K562 (cell line): ENCODE data around the gene FBXO33. TPM values are rescaled to one million over a fixed set of nuclear protein-coding genes. Genes with fewer than 3 reads are reported as not detected.

ENCODE experiments used
- ATF7 ChIP-seq: fragments of 450-650 bp; IDR thresholded peaks from 2 replicates; pipeline ENCODE4 v1.7.1; 2014; ENCODE audit warnings: mild to moderate bottlenecking, moderate library complexity
- CXXC5 ChIP-seq: fragments of 250-450 bp; sonication (Bioruptor Pico); IDR thresholded peaks from 2 replicates; pipeline ENCODE4 v1.8.0; 2022; ENCODE audit warnings: inconsistent platforms, mild to moderate bottlenecking, moderate library complexity
- ERF ChIP-seq: fragments of 450-650 bp; formaldehyde crosslinking; IDR thresholded peaks from 2 replicates; pipeline ENCODE4 v1.4.0; 2020; ENCODE audit warnings: mild to moderate bottlenecking, mixed read lengths
- EWSR1 ChIP-seq: fragments of 450-650 bp; IDR thresholded peaks from 2 replicates; pipeline ENCODE4 v1.6.1; 2018; ENCODE audit warnings: borderline replicate concordance, mild to moderate bottlenecking, low read depth, moderate library complexity; ENCODE audit not compliant: partially characterized antibody
- ID3 ChIP-seq, 2 experiments: fragments of 250-450 bp in 1 of 2; fragments of 450-650 bp in 1 of 2; sonication (Bioruptor Pico) in 1 of 2; IDR thresholded peaks; 2 replicates each; pipeline versions ENCODE4 v1.6.1 to v1.8.0; 2016 to 2021; ENCODE audit warnings: mild to moderate bottlenecking in 2 of 2, moderate library complexity in 2 of 2, missing compliant biosample characterization in 1 of 2, missing genetic modification characterization in 1 of 2
- MAZ ChIP-seq, 2 experiments: fragments of 450-650 bp in 1 of 2; sonication (generic) in 1 of 2; formaldehyde crosslinking; IDR thresholded peaks in 1 of 2; conservative IDR thresholded peaks in 1 of 2; 2 replicates each; pipeline versions ENCODE4 v1.4.0 to v1.5.0; 2020; ENCODE audit warnings: mild to moderate bottlenecking in 1 of 2, missing genetic modification reagents in 1 of 2
- MTA3 ChIP-seq: fragments of 450-650 bp; formaldehyde crosslinking; IDR thresholded peaks from 2 replicates; pipeline ENCODE4 v1.6.1; 2017; ENCODE audit warnings: mild to moderate bottlenecking, borderline replicate concordance
- MYBL2 ChIP-seq, 2 experiments: fragments of 450-650 bp in 1 of 2; sonication (generic) in 1 of 2; formaldehyde crosslinking in 1 of 2; IDR thresholded peaks; 2 replicates each; pipeline versions ENCODE4 v1.6.1 to v1.8.1; 2017 to 2022; ENCODE audit warnings: borderline replicate concordance in 1 of 2, inconsistent platforms in 1 of 2, low read depth in 1 of 2, mild to moderate bottlenecking in 1 of 2, missing genetic modification reagents in 1 of 2, moderate library complexity in 1 of 2
- POLR2AphosphoS5 ChIP-seq: IDR thresholded peaks from 2 replicates; pipeline ENCODE4 v1.6.1; 2011; ENCODE audit warnings: mild to moderate bottlenecking, low read depth, low read length, moderate library complexity; ENCODE audit not compliant: control insufficient read depth, insufficient read depth
- POLR3A ChIP-seq: IDR thresholded peaks from 2 replicates; pipeline ENCODE4 v1.6.1; 2011; ENCODE audit warnings: borderline replicate concordance, mild to moderate bottlenecking, moderate library complexity; ENCODE audit not compliant: insufficient read length, insufficient read depth; ENCODE audit errors: extremely low read depth
- SMAD4 ChIP-seq: fragments of 250-450 bp; sonication (Bioruptor Pico); conservative IDR thresholded peaks from 2 replicates; pipeline ENCODE4 v1.8.0; 2021; ENCODE audit warnings: inconsistent platforms, mild to moderate bottlenecking, moderate library complexity
- SRF ChIP-seq, 2 experiments: fragments of 250-450, 450-650 bp in 1 of 2; sonication (Bioruptor Pico) in 1 of 2; sonication (generic) in 1 of 2; formaldehyde crosslinking; IDR thresholded peaks; 2 replicates each; pipeline versions ENCODE4 v1.5.0 to v1.5.1; 2020 to 2022; ENCODE audit warnings: mild to moderate bottlenecking in 1 of 2, missing genetic modification reagents in 1 of 2
- U2AF1 ChIP-seq: fragments of 200-400 bp; formaldehyde crosslinking; optimal IDR thresholded peaks from 2 replicates; pipeline ENCODE3; 2017; ENCODE audit warnings: mild to moderate bottlenecking, low read depth, low read length, moderate library complexity
- ZNF124 ChIP-seq: sonication (generic); formaldehyde crosslinking; IDR thresholded peaks from 2 replicates; pipeline ENCODE4 v1.8.1; 2022; ENCODE audit warnings: missing genetic modification reagents
- ZNF384 ChIP-seq: IDR thresholded peaks from 2 replicates; pipeline ENCODE4 v1.6.1; 2012; ENCODE audit warnings: low read depth, low read length, improper control_type of control experiment
- ZNF561 ChIP-seq: fragments of 450-650 bp; formaldehyde crosslinking; conservative IDR thresholded peaks from 2 replicates; pipeline ENCODE4 v1.4.0; 2020; ENCODE audit warnings: mild to moderate bottlenecking, moderate library complexity
- polyA plus RNA-seq, 8 experiments: library from polyadenylated mRNA; depleted of rRNA in 4 of 8; stranded (reverse) in 5 of 8; unstranded in 3 of 8; fragments of >200 nt; fragmentation: Nextera tagmentation in 2 of 8; fragmentation: Illumina TruSeq in 1 of 8; extraction: Ambion mirVana in 2 of 8; extraction: Trizol in 1 of 8; gene quantifications; 2 replicates each; pipeline versions ENCODE4 v1.2.1 to v1.2.3, GENCODE V29; 2011 to 2014; ENCODE audit warnings: inconsistent platforms in 1 of 8, missing spikeins in 1 of 8
- total RNA-seq, 7 experiments: library from RNA; depleted of rRNA in 6 of 7; stranded (reverse); fragments of >200 nt in 6 of 7; fragmentation: Illumina TruSeq in 2 of 7; extraction: Trizol in 2 of 7; gene quantifications; 2 replicates each; pipeline versions ENCODE4 v1.2.1 to v1.2.3, GENCODE V29; 2011 to 2021; ENCODE audit warnings: low replicate concordance in 1 of 7
- TF ChIP-seq, protein P1 (sequence below), 2 experiments: fragments of 450-650 bp in 1 of 2; IDR thresholded peaks; 2 replicates each; pipeline ENCODE4 v1.6.1; 2011 to 2017; ENCODE audit warnings: low read depth in 2 of 2, antibody characterized with exemption in 1 of 2, borderline replicate concordance in 1 of 2, low read length in 1 of 2, mild to moderate bottlenecking in 1 of 2, mixed read lengths in 1 of 2; ENCODE audit not compliant: control insufficient read depth in 1 of 2
- TF ChIP-seq, protein P2 (sequence below): IDR thresholded peaks from 3 replicates; pipeline ENCODE4 v1.6.1; 2011; ENCODE audit warnings: borderline replicate concordance, mild to moderate bottlenecking, moderate library complexity; ENCODE audit not compliant: insufficient read length; ENCODE audit errors: extremely low read depth

The FBXO33 gene
- total and polyA plus RNA-seq, 9 of the 15 experiments (the other 6 are each of a cell fraction or from before 2014, with no cell fraction given): 1.6 to 7.5 (median 5.0) TPM

- TF ChIP-seq POLR2AphosphoS5 (no peak), POLR3A (no peak), ZNF124 (CRISPR knock-in tag) (no peak), ERF (CRISPR knock-in tag) (no peak), EWSR1 (no peak), ATF7 (no peak), MAZ (CRISPR knock-in tag; conservative IDR thresholded peaks at IDR 0.05 in 1 of 2, IDR thresholded peaks at IDR 0.05 in 1 of 2) (peak in 1 of 2 experiments; percentile 60; a peak in 3 of 4 replicates), MYBL2 (IDR thresholded peaks at IDR 0.05; ENCODE audit: low read depth) (peak; percentile 29; the same call in 1 of the 2 replicates), MYBL2 (CRISPR knock-in tag; IDR thresholded peaks at IDR 0.05; ENCODE audit: borderline replicate concordance) (no peak), U2AF1 (no peak), SMAD4 (no peak), CXXC5 (CRISPR knock-in tag) (peak; percentile 11), MTA3 (peak; percentile 88), SRF (CRISPR knock-in tag; IDR thresholded peaks at IDR 0.05) (no peak), ZNF384 (peak; percentile 16; the same call in 1 of the 2 replicates), ID3 (CRISPR knock-in tag; IDR thresholded peaks at IDR 0.05) (no peak), ID3 (tag; IDR thresholded peaks at IDR 0.05) (no peak), ZNF561 (CRISPR knock-in tag) (no peak)
- TF ChIP-seq, protein P1, sequence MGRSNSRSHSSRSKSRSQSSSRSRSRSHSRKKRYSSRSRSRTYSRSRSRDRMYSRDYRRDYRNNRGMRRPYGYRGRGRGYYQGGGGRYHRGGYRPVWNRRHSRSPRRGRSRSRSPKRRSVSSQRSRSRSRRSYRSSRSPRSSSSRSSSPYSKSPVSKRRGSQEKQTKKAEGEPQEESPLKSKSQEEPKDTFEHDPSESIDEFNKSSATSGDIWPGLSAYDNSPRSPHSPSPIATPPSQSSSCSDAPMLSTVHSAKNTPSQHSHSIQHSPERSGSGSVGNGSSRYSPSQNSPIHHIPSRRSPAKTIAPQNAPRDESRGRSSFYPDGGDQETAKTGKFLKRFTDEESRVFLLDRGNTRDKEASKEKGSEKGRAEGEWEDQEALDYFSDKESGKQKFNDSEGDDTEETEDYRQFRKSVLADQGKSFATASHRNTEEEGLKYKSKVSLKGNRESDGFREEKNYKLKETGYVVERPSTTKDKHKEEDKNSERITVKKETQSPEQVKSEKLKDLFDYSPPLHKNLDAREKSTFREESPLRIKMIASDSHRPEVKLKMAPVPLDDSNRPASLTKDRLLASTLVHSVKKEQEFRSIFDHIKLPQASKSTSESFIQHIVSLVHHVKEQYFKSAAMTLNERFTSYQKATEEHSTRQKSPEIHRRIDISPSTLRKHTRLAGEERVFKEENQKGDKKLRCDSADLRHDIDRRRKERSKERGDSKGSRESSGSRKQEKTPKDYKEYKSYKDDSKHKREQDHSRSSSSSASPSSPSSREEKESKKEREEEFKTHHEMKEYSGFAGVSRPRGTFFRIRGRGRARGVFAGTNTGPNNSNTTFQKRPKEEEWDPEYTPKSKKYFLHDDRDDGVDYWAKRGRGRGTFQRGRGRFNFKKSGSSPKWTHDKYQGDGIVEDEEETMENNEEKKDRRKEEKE (IDR thresholded peaks at IDR 0.05; ENCODE audit: borderline replicate concordance in 1 of 2, control insufficient read depth in 1 of 2, low read depth in 2 of 2, low read length in 1 of 2): no peak
- TF ChIP-seq, protein P2, sequence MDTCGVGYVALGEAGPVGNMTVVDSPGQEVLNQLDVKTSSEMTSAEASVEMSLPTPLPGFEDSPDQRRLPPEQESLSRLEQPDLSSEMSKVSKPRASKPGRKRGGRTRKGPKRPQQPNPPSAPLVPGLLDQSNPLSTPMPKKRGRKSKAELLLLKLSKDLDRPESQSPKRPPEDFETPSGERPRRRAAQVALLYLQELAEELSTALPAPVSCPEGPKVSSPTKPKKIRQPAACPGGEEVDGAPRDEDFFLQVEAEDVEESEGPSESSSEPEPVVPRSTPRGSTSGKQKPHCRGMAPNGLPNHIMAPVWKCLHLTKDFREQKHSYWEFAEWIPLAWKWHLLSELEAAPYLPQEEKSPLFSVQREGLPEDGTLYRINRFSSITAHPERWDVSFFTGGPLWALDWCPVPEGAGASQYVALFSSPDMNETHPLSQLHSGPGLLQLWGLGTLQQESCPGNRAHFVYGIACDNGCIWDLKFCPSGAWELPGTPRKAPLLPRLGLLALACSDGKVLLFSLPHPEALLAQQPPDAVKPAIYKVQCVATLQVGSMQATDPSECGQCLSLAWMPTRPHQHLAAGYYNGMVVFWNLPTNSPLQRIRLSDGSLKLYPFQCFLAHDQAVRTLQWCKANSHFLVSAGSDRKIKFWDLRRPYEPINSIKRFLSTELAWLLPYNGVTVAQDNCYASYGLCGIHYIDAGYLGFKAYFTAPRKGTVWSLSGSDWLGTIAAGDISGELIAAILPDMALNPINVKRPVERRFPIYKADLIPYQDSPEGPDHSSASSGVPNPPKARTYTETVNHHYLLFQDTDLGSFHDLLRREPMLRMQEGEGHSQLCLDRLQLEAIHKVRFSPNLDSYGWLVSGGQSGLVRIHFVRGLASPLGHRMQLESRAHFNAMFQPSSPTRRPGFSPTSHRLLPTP: no peak
These were observed 602 bp upstream of the FBXO33 start (continued) for GRCh38 chr14:39432619-39433451.
